OCI-LY7 (cell line): ENCODE results near the gene GPR55.

Source experiments
- CTCF ChIP-seq: fragments of 200-600 bp; sonication (generic); conservative IDR thresholded peaks from 2 replicates; pipeline ENCODE4 v1.5.1; 2014; ENCODE audit warnings: mild to moderate bottlenecking, antibody characterized with exemption, low read length, moderate library complexity, mixed read lengths
- EZH2phosphoT487 ChIP-seq: fragments of 200-600 bp; sonication (generic); IDR thresholded peaks from 2 replicates; pipeline ENCODE4 v1.6.1; 2018; ENCODE audit warnings: low read depth, borderline replicate concordance, mild to moderate bottlenecking, mixed run types, antibody characterized with exemption, low read length, moderate library complexity, mixed read lengths

GRCh38 chr2:230946429-230947234 lies 21.6 kb upstream of the GPR55 start:
- no peak for TF ChIP-seq CTCF
- no peak for TF ChIP-seq EZH2phosphoT487
